GM12801 (cell line): ENCODE data around the gene HSD11B2.

Source experiments
- TF ChIP-seq, protein P1 (sequence below): IDR thresholded peaks from one replicate; pipeline ENCODE4 v1.5.1; 2011; ENCODE audit warnings: control low read depth; ENCODE audit not compliant: insufficient read length; ENCODE audit errors: extremely low read depth

Gene HSD11B2

GRCh38 chr16:67413978-67414911, 16.7 kb upstream of the HSD11B2 start:
- TF ChIP-seq, protein P1, sequence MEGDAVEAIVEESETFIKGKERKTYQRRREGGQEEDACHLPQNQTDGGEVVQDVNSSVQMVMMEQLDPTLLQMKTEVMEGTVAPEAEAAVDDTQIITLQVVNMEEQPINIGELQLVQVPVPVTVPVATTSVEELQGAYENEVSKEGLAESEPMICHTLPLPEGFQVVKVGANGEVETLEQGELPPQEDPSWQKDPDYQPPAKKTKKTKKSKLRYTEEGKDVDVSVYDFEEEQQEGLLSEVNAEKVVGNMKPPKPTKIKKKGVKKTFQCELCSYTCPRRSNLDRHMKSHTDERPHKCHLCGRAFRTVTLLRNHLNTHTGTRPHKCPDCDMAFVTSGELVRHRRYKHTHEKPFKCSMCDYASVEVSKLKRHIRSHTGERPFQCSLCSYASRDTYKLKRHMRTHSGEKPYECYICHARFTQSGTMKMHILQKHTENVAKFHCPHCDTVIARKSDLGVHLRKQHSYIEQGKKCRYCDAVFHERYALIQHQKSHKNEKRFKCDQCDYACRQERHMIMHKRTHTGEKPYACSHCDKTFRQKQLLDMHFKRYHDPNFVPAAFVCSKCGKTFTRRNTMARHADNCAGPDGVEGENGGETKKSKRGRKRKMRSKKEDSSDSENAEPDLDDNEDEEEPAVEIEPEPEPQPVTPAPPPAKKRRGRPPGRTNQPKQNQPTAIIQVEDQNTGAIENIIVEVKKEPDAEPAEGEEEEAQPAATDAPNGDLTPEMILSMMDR, result no peak

DNA sequence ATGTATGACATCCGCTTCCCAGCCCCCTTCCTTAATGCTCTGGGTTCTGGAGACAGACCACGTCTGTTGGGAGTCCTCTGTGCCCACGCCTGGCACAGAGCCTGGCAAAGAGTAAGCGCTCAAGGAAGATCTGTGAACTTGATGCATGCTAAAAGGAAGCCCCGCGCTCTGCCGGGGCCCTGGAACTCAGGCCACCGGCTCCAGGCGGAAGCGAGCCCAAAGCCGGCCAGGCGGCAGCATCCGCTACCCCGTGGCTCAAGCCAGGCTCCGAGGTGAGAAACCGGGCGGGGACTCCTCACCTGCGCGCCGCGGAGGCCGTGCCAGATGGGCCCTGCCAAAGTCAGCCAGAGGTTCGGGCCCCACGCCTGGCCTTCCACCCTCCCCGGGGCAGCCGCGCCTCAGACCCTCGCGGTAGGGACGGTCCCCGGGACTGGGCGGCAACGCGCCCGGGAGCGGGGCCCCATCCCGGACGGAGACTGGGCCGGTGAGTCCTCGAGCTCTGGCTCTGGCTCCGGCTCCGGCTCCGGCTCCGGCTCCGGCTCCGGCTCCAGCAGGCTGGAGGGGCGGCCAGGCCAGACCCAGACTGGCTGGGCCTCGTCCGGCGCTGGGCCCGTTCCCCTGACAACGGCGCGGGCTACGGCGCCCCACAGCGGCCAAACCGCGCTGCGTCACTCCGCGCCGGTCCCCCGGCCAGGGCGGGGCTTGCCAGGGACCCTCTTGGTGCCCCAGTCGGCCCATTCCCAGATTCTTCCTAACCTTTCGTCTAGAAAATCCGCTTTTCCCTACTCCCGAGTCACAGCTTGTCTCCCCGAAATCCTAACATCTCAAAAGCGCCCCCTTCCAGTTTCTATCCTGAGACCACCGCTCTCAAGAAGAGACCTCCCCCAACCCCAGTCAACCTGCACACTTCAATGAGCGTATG, 14.8 kb upstream of the HSD11B2 start, which contains the start of gene ZDHHC1:
Gene ZDHHC1 (minus strand): TSS at position 606 of the 922 bp plus-strand sequence. CDS start 8,702 bp downstream, outside the sequence.
- TF ChIP-seq, protein P1, result no peak

DNA sequence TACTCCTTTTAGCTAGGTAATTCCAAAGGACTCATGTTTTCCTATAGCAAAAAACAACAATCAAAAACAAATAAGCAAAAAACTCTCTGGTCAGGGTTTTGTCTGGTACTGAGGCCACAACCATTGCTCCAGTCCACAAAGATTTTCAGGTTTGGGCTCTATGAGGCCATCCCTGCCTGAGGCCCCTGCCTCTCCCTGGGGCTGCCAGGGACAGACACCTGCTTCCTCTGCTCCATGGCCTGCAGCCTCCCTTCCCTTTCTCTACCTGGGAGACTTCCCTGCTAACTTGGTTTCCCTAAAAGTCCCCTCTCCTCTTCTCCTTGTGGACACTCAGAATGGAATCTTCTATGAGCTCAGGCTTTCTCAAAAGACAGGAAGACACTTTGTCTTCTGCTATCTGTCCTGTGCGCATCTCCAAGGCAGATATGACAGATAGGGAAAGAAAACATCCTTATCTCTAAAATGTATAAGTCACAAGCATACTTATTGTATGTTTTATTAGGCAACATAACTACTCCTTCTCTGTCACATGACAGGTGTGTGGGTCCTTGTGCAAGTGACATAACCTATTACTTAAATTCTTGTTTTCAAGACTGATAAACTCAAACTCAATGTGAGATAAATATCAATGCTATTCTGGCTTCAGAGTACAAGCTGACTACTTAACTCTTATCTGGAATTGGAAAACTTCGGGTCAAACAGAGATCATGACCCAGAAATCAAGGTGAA, 13.4 kb upstream of the HSD11B2 start:
- TF ChIP-seq, protein P1, result no peak

- TF ChIP-seq, protein P1, result no peak
Measured at GRCh38 chr16:67419502-67419901, 11.4 kb upstream of the HSD11B2 start.

DNA sequence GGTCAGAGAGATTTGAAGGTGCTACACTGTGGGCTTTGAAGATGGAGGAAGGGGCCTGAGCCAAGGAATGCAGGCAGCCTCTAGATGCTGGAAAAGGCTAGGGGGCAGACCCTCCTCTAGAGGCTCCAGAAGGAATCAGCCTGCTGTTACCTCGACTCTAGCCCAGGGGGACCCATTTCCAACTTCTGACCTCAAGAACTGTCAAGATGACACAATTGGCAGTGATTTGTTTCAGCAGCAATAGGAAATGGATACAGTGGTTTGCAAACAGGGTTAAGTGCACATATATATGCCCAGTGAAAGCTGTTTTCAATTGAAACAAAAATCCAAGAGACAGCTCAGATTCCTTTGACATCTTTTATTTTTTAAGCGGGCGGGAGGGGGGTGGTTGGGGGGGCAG, 11.0 kb upstream of the HSD11B2 start:
- TF ChIP-seq, protein P1, result no peak

- TF ChIP-seq, protein P1, result no peak
Measured at GRCh38 chr16:67421030-67421429, 9.9 kb upstream of the HSD11B2 start.
